ENCODE measurements around the gene EPB41.
"Not testable (repeated sequence)": the region's sequence is repeated elsewhere in the genome, so short reads cannot be mapped to it uniquely, and the experiment has no call there.

EPB41 gene

DNA sequence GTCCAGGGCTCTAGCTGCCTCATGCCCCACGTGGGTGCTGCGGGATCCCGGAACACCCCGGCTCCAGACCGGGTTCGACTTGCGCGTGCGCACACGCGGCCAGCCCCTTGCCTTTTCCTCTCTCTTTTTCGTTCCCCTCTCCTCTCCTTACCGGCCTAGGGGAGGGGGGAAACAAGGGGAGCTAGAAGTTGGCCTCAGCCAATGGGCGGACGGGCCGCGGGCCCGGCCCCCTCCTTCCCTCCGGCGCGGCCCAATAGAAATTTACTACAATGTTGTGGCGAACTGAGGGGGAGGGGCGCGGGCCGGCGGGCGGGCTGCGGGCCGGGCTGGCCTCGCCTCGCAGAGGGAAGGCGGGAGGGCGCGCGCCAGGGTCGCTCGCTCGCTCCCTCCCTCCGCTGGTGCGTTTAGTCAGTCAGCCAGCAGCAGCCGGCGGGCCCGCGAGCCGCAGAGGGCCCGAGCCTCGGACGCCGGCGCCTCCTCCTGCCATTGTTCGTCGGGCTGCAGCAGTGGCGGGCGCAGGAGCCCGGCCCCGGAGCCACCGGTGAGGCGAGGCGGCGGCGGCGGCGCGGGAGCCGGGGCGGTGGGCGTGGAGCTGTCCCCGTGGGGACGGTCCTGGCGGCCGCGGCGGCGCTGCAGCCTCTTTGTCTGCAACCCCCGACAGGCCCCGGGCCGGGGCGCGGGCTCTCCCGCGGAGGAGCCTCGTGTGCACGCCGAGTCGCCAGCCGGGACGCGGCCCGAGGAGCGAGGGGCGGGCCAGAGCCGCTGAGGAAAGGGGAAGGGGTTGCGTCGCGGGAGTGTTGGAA, at the start of gene EPB41:
TSS of gene EPB41 (plus strand) at position 342 of the 803 bp plus-strand sequence. CDS start 72,869 bp downstream, outside the sequence.
- peak in 55 of 56 donors; percentile 18 to 86 (median 70) for DNase-seq

DNA sequence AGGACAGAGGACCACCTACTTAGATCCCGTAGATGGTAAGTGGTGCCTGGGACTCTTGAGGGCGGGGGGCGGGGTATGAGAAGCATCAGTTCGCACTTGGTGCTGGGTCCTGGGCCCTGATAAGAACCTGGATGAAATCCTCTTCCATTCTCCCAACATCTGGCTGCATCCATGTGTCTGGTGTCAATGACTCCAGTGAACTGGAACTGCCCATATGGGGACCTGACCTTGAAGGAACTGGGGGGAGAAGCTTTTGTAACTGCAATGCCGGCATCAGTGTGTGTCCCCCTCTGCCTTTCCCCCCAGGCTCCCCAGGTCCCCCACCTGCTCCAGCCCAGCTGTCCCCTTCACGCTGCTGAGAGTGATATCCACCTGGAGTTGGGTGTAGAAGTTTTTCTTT, 49.7 kb upstream of the EPB41 start:
- no peak for DNase-seq

DNA sequence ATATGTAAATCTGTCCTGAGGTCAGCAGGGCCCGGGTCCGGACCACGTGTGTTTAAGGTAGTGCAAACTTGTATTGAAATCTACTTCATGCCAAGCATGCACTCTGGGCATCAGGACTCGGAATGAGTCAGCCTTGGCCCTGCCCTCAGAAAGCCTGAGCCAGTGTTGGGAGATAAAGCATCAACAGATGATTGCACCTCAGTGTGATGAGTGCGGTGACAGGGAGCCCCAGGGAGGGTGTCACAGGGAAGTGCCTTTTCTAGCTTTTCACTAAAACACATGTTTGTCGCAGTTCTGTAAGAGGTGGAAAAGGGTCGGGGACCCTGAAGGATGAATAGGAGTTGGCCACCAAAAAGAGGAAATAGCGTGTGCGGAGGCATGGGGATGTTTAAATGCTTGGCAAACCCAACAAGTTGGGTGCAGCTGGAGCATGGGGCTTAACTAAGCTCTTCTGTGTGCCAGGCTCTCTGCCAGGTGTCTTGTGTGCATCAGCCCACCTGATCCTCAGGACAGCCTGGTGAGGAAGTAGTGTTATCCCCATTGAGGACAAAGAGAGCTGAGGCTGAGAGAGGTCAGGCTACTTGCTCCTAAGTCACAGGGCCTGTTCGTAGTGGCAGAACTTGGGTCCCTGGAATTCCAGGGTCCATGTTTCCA, 48.2 kb upstream of the EPB41 start:
- DNase-seq = no peak

DNA sequence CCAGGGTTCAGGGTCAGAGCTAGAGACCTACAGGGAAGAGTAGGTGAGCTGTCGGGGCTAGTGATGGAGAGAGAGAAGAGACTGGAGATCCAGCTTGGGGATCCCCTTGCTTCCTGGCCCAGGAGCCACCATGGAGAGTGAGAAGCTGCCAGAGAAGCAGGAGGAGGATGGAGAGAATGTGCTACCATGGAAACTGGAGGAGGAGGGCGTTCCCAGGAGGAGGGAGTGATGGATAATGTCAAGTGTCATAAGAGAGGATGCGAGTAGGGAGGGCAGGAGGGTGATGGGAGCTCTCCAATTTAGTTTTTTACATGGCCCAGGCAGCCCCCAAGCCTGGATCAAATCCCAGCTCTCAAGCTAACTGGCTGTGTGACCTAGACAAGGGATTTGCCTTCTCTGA, 46.5 kb upstream of the EPB41 start:
- DNase-seq = no peak

DNA sequence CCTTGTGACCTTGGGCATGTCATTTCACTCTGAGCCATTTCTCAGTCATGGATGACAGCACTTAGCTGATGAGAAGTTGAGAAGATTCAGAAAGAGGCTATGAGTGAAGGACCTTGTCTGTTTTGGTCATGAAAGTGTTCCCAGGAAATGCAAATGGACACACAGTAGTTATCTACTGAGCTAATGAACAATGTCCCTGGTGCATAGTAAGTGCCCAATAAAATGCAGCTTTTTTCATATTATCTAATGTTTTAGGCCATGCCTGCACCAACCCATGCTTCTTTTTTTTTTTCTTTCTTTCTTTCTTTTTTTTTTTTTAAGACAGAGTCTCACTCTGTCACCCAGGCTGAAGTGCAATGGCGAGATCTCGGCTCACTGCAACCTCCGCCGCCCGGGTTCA, 44.4 kb upstream of the EPB41 start:
- no peak for DNase-seq

DNA sequence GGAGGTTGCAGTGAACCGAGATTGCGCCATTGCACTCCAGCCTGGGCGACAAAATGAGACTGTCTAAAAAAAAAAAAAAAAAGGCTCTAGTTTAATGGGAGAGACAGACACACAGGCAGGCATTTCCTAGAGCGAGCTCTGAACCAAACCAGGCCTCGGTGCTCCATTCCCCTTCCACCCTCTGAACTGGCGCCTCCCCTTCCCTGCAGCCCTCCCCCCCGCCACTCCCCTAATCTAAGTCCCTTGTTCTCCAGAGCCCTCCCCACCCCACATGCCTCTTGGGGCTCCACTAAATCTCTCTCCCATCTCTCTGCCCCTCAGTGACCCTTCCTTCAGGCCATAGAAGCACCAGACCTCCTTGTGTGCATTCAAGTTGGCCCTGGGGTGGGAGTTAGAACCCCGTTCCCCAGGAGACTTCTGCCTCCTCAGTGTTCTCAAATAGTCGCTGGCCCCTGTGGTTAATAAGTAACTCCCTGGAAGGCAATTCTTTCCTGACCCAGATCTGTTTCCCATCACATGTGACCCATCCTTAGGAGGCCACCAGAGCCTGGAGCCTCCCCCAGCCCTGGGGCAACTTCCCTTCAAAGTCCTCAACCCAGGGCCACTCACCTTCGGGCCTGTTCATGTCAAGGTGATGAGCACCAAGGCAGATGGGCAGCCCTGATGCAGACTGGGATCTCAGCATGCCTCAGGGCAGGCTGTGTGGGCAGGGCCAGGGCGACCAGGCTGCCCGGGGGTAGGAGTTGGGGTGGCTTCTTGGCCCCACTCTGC, 42.6 kb upstream of the EPB41 start:
- DNase-seq = no peak

DNA sequence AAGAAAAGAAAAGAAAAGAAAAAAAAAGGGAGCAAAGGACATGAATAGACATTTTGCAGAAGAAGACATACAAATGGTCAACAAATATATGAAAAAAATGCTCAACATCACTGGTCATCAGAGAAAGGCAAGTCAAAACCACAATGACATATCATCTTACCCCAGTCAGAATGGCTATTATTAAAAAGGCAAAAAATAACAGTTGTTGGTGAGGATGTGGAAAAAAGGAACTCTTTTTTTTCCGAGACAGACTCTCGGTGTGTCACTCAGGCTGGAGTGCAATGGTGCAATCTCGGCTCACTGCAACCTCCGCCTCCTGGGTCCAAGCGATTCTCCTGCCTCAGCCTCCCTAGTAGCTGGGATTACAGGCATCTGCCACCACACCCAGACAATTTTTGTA, 39.2 kb upstream of the EPB41 start:
- not testable (repeated sequence) for DNase-seq

DNA sequence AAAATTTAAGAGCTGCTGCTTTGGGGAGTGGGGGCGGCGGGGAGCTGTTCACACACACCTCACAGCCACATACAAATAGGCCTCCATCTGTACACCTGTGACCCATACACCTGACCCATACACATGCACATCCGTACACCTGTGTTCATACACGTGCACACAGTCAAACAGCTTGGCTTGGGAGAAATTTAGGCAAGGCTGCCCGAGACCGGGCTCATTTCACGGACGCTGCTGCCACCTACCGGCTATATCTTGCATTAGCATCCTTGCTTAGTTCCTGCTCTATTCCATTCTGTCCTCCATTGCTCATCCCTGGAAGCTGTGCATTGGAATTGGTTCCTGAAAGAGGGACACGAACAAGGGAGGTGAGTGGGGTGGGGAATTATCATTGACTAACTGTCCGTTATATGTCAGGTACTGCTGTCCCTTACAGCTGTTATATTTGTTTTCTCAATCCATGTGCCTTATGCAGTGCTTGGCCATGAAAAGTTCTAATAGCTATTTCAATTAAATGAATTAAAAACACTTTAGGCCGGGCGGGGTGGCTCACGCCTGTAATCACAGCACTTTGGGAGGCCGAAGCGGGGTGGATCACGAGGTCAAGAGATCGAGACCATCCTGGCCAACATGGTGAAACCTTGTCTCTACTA, 37.1 kb upstream of the EPB41 start:
- peak in 51 of 56 donors; percentile 9 to 81 (median 48) for DNase-seq

DNA sequence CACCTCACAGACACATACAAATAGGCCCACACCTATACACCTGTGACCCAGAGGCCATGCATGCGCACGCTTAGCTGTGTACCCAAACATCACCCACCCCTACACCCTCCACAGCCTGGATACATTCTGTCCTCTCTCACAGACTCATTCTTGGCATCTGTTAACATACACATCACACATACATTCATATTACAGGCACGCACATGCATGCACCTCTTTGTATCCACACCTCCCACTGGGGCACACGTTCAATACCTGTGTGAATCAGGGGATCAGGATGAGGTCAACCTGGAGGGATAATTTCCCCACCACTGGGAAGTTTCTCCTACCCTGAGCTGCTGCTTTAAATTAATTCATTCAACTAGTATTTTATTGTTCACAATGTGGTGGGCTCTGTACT, 35.6 kb upstream of the EPB41 start:
- DNase-seq = no peak

DNA sequence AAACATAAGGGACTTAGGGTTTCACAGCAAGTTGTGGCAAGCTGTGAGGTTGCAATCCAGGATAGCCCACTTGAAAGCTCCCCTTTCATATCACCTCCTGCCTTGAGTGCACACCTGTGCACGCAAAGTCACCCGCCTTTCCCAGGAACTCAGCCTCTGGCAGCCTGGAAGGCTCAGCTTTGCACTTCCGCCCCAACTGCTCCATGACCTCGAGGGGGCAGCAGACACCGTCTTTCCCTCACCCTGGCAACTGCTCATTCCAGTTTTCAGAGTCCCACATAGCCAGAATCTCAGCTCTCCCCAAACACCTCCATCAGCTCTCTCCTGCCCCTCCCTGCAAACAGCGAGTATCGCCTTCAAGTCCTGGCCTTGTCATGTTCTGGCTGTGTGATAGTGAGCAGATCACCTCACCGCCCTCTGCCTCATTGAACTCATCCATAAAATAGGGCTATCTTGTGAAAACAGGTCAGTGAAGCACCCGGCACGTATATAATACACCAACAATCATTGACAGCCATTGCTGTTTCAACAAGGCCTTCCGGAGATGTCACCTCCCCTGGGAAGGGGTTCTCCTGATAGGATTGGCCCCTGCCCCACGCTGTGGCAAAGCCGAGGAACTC, 32.2 kb upstream of the EPB41 start:
- DNase-seq = peak in 52 of 56 donors; percentile 12 to 85 (median 60)

DNA sequence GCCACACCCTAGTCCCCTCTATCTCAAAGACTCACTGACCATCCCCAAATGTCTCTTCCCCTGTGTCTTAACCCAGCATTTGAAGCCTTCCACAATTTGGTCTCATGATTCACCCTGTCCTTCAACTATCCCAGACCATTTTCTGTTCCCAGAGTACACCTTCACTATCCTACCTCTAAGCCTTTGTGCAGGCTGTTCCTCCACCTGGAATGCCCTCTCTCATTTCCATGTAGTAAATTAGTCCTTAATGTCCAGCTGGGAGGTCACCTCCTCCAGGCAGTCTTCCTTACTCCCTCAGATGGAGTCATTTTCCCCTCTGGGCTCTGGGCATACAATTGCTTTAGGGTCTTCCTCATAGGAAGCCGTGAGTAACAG, 31.1 kb upstream of the EPB41 start:
- no peak for DNase-seq

DNA sequence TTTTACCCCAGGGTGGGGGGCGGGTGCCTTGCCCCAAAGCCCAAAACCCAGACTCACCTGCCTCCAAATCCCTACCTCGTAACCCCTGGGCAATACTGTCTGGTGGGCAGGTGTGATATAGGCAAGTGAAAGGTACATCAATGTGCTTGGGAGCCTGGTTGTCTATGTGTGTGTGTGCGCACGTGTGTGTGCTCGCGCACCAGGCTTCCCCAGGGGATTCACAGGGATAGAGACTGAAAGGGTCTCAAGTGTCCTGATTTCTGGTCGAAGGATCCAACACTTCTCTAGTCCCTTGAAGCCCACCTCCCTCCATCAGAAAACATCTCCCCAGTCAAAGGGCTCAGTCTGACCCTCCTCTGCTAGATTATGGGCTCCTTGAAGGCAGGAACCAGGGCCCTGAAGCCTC, 28.9 kb upstream of the EPB41 start:
- no peak for DNase-seq

DNA sequence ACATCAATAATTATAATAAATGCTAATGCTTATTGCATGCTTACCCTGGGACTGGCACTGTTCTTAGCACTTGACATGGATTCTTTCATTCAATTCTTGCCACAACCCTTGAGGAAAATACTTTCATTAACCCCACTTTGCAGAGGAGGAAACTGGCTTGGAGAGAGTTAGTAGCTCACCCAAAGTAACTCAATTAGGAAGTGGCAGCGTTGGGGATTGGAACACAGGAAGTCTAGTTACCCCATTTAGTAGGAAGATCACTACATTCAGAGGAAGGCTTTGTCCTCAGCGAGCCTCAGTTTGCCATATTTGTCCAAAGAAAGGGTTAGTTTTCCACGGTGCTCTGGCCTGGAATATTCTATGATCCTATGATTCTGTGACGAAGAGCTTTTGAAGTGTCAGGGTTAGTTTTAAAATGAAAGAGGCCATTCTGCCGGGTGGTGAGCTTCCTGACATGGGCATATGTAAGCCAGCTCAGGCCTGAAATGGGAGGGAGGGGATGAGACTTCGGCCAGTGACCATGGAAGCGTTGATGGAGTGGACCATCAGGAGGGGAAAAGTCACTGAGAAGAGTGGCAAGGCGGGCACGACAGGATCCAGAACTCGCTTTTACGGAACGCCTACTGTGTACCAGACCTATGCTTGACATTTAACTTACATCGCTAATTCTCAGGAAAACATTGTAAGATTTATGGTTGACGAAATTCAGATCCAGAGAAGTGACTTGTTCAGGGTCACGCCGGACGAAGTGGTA, 28.2 kb upstream of the EPB41 start:
- DNase-seq = no peak

DNA sequence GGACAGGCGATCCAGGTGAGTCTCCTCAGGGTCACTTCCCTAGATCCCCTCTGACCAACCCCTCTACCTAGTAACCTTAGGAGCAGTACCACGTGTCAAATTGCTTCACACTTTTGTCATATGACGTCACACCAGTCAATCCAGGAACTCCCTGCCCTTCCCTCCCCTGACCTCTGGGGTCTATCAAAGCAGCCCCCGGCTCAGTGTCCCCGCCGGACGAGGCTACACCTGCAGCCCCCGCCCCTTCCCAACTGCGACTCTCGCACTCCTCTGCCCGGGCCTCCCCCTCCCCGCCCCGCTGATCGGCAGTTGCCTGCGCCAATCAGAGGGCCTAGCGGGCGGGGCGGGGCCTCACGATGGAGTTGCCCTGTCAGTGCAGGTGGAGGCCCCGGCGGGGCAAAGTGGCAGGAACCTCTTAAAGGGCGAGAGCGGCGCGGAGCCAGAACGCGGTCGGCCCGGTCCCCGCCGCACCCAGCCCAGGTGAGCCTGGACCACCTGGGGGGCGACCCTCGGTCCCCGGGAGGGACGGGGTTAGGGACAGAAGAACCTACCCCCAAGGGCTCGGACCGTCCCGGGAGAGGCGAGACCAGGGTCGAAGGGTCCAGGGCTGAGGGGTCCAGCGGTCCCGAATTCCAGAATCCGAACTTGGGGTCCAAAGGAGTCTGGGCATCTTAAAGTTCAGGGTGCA, 27.5 kb upstream of the EPB41 start:
- peak in 46 of 56 donors; percentile 7 to 70 (median 29) for DNase-seq

DNA sequence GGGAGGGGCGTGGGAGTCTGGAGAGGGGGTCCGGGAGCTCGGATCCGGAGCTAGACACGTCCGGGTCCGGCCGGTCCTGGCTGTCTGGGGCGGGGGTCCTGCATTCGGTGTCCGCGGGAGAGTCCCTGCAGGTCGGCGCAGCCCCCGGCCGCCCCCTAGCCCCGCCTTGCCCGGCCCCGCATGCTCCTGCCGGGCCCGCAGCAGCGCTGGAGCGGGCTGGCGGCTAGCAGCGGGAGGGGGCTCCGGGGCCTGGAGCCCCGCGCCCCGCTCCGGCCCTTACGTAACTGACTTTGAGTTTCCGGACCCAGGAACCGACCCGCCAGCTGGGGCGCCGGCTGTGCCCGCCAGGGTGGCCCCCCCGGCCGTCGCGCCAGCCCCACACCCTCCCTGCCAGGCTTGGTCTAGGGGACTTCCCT, 26.9 kb upstream of the EPB41 start:
- DNase-seq = peak in 9 of 56 donors; percentile 4 to 38 (median 19)

DNA sequence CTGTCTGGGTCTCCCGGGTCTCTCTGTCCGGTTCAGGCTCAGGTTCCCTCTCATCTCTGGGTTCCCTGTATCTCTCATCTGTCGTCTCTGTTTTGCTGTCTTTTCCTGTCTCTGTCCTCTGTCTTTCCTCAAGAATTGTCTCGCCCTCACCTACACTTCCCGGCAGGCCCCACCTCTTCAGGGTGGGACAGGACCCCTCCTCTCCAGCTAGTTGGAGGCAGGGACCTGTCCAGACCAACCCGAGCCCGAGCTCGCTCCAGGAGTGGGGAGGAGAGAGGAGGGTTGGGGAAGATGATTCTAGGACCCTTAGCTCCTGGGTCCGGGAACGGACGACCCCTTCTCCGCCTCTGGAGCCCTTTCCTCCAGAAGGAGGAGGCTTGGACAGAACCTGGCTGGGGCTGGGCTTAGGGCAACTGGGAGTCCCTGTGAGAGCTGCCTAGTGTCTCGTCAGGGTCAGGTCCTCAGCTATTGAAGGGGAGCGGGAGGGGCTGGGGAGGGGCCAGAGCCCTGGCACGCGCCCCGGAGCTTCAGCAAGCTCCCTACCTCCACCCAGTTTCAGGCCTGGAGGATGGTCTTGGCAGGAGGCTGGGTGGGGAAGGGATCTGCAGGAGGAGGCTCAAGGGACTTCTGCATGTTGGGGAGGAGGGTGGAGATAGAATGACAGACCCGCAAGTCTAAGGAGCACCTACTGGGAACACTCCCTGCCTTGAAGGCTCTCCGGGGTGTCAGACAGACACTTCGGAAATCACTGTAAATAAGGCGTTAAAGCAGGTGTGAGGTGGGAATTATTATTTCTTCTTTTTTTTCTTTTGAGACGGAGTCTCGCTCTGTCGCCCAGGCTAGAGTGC, 26.3 kb upstream of the EPB41 start:
- DNase-seq = peak in 2 of 56 donors; percentile 7 to 22

DNA sequence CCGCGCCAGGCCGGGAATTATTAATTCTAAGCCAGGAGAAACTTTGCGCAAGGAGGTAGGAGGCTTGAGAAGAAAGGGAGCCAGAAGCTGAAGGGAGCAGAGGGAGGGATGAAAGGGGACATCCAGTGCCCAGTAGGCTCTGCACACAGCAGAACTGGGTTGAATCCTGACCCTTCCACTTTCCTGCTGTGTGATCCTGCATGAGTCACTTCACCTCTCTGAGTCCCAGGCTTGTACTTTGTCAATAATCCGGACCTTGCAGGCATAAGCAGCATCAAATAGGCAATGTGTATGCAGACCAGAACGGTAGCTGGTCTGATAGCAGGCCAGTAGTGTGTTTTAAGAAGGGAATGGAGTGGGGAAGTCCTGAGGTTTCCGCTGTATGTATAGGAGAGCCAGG, 25.5 kb upstream of the EPB41 start:
- DNase-seq = no peak

DNA sequence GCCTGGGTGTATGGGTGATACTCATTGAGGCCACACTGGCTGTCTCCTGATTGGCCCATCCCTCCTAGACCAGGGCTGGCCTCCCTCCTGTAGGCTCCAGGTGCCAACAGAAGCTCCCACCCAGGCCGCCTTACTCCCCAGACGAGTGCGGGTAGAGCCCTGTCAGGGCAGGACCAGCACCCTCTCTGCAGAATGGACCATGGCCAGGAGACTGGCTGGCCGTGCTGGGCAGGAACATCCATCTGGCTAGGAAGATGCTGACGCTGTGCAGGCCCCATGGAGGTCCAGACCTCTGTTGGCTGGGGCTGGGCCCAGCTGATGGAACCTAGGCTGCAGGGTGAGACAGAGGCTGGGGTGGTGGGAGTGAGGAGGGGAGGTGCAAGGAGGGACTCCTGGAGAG, 25.0 kb upstream of the EPB41 start:
- DNase-seq = no peak

DNA sequence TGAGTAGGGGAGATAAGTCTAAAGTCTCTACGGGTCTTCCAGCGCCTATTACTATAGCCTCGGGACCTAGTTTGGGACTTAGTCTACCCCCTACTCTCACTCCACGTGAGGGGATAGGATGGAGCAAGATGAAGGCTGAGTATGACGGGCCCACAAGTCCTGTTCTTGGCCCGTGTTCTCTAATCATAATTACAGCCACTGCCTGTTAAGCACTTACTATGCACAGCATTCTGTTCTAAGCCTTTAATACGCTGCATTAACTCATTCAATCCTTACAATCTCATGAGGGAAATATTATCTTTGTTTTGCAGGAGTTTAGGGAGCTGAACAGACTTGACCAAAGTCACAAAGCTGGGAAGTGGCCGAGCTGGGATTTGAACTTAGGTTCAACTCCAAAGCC, 23.9 kb upstream of the EPB41 start:
- DNase-seq = no peak

Measured in amygdala (tissue), 56 donors.